Stimulated activated CD8-positive, alpha-beta memory T cell treated with anti-CD3 and anti-CD28 coated beads, Interleukin-2, amount 100 ng/mL, for 1 hour (primary cell): Measurements from ENCODE around the gene SPRR2B.
"Not testable (repeated sequence)": the region's sequence is repeated elsewhere in the genome, so short reads cannot be mapped to it uniquely, and the experiment has no call there.

ENCODE experiments used
- DNase-seq, 2 donors: peaks; one replicate each; pipeline ENCODE4 v3.0.0-alpha.2; 2020; ENCODE audit warnings: low read depth in 2 of 2

The SPRR2B gene

GRCh38 chr1:153071511-153071910 is at the start of gene SPRR2B:
TSS of gene SPRR2B (minus strand) at chr1:153071611. CDS start at chr1:153070839, 772 bp downstream.
- DNase-seq, result no peak

- no peak for DNase-seq
Observed at GRCh38 chr1:153120945-153121344, 49.5 kb upstream of the SPRR2B start.

DNA sequence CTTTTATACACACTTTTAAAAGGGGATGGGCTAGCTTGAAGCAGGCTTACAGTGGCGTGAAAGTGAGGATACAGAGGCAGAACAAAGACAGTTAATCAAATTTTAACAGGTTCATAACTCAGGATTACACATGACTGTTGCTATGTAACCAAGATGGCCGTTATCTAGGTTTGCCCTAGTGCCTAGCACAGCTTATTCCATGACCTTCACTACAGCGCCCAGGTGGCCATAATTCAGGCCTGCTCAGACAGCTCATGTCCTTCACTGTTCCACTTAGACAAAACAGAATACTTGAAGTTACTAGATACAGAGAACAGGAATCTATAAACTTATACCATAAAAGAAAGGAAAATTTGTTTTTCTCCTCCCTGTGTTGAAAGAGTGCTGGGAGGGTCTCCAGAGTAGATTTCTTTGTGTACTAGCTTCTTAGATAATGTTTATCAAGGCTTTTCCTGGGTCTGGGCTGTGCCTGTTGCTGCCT is 48.1 kb upstream of the SPRR2B start:
- DNase-seq, result no peak

- not testable (repeated sequence) for DNase-seq
Observed at GRCh38 chr1:153115264-153115663, 43.9 kb upstream of the SPRR2B start.

GRCh38 chr1:153113416-153113815 is 42.0 kb upstream of the SPRR2B start, which contains the start of gene SPRR2F:
TSS of gene SPRR2F (minus strand) at chr1:153113516. CDS start at chr1:153112733, 783 bp downstream.
- DNase-seq, result no peak

DNA sequence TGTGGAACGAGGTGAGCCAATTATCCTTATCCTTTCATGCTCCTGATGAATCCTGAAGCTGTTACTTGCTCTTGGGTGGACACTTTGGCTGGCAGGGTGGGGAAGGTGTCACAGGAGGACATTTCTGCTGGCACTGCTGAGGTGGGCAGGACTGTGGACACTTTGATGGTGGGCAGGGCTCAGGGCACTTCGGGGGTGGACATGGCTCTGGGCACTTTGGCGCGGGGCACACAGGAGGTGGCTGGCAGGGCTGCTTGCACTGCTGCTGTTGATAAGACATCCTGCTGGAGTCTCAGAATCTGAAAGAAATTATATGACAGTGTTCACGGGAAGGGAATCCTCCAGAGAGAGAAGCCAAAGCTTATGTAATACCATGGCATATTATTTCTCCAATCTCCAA is 41.0 kb upstream of the SPRR2B start:
- DNase-seq, result not testable (repeated sequence)

DNA sequence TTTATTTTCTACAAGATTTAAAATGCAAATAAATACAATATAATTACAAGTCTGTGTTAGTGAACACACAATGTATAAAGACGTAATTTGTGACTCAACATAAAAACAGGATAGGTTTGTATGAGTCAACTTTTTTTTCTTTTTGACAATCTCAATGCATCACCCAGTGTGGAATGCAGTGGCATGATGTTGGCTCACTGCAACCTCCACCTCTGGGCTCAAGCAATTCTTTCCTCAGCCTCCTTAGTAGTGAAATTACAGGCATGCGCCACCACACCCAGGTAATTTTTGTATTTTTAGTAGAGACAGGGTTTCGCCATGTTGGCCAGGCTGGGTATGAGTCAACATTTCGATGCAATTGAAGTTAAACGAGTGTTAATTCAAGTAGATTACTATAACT is 28.8 kb upstream of the SPRR2B start:
- no peak for DNase-seq

GRCh38 chr1:153099461-153100045 is 28.1 kb upstream of the SPRR2B start:
- no peak for DNase-seq

DNA sequence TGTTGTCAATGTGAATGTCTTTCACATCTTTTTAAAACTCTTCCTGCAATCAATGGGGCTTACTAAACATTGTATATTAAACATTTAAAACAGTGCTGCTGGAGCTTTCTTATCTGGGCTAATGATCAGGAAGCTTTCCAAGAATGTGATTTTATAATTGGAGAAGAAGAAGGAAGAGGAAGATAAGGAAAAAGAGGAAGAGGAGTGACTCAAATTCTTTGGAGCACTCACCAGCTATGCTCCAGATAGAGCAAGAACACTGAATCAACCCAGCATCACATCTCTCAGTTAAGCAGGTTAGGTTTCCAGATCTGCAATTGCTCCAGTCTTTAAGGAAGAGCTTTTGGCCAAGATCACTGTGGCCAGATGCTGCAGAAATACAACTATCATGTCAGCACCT is 24.4 kb upstream of the SPRR2B start:
- DNase-seq, result no peak

DNA sequence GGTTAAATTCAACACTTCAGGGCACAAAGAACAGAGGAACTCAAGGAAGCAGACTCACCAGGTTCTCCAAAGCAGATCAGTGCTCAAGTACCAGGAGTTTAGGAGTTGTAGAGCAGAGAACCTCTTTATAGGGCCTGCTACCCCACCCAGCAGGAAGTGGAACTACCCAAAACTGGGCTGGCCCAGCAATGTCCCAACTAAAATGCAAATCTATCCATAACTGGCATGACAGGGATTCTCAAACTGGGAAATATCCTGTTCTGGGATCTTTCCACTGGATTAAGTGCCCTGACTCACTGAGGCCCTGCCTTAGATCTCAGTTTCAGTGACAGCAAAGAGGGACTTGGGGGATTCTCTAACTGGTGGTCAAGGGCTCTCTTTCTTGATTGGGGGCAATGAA is 23.0 kb upstream of the SPRR2B start, which contains the start of gene SPRR2E:
TSS of gene SPRR2E (minus strand) at position 101 of the 400 bp plus-strand sequence. CDS start 775 bp downstream, outside the sequence.
- no peak for DNase-seq

- DNase-seq, result no peak
Observed at GRCh38 chr1:153087652-153088051, 16.2 kb upstream of the SPRR2B start.

DNA sequence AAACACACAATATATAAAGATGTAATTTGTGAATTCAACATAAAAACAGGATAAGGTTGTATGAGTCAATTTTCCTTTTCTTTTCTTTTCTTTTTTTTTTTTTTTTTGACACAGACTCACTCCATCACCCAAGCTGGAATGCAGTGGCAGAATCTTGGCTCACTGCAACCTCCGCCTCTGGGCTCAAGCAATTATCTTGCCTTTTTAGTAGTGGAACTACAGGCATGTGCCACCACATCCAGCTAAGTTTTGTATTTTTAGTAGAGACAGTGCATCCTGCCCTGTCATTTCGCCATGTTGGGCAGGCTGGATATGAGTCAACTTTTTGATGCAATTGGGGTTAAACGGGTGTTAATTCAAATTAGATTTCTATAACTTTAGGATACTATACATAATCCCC is 10.3 kb upstream of the SPRR2B start:
- no peak for DNase-seq

DNA sequence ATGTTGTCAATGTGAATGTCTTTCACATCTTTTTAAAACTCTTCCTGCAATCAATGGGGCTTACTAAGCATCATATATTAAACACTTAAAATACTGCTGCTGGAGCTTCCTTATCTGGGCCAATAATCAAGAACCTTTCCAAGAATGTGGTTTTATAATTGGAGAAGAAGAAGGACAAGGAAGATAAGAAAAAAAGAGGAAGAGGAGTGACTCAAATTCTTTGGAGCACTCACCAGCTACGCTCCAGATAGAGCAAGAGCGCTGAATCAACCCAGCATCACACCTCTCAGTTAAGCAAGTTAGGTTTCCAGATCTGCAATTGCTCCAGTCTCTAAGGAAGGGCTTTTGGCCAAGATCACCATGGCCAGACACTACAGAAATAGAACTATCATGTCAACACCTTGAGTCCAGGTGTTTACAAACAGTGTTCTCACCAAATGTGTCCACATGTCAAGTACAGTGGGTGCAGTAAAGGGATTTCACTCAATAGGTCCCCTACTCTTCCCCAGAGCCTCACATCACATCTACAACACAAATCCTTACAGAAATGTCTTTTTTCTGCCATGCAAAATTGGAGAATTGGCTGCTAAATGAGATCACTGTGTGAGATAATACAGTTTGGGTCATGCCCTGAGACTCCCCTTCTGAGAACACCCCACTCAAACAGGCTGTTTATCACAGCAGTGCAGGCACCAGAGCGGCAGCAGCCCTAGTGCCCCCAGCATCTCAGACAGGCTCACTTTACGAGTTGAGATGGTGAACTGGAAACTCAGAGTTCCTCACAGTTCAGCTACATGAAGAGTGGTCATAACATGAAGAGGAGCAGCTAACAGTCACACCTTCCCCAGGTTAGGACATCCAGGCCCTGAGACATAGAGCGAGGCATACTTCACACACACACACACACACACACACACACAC is 1.7 kb upstream of the SPRR2B start:
- no peak for DNase-seq

DNA sequence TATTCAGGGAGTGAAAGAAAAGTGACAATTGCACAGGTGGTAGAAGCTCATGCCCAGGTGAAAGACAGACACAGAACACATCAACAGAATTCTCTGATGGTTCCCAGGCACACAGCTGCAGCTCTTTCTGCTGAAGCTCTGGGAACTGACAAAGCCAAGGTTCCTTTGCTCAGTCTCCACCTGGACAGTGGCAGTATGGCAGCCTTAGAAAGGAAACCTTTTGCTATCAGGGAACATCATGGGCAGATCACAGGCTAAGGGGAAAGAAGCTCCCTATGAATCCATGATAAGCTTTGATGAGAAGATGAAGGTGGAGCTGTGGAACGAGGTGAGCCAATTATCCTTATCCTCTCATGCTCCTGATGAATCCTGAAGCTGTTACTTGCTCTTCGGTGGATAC is 1.2 kb downstream of the SPRR2B start:
- no peak for DNase-seq

GRCh38 chr1:153058826-153059784 is 12.3 kb downstream of the SPRR2B start:
- no peak for DNase-seq

- DNase-seq, result no peak
Observed at GRCh38 chr1:153058154-153058553, 13.3 kb downstream of the SPRR2B start.

- no peak for DNase-seq
Observed at GRCh38 chr1:153057375-153057774, 14.0 kb downstream of the SPRR2B start, which contains the start of gene SPRR2A. TSS of gene SPRR2A (minus strand) at chr1:153057512. CDS start at chr1:153056735, 777 bp downstream.

DNA sequence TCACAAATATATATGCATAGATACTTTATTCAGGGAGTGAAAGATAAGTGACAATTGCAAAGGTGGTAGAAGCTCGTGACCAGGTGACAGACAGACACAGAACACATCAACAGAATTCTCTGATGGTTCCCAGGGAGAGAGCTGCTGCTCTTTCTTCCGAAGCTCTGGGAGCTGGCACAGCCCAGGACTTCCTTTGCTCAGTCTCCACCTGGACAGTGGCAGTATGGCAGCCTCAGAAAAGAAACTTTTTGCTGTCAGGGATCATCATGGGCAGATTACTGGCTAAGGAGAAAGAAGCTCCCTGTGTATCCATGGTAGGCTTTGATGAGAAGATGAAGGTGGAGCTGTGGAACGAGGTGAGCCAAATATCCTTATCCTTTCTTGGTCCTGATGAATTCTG is 15.3 kb downstream of the SPRR2B start:
- not testable (repeated sequence) for DNase-seq

DNA sequence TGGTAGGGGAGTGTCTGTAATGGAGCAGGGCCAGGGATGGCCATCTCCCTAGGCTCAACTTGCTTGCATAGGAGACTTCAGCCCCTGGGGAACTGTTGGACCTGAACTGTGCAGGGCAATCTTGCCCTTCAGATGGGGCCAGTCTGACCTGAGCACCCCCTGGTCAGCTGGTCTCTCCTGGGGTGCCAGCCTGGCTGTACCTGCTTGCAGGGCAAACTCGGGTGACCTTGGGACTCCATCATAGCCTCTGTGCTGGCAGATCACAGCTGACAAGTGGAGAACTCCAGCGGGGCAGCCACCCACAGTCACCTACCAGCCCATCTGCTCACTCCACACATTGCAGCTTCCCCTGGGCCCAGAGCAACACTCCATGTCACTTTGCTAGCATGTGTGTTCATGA is 22.2 kb downstream of the SPRR2B start:
- no peak for DNase-seq

- no peak for DNase-seq
Observed at GRCh38 chr1:153040950-153041631, 30.3 kb downstream of the SPRR2B start, which contains the start of gene SPRR2D. TSS of gene SPRR2D (minus strand) at chr1:153041120. CDS start at chr1:153040346, 774 bp downstream.

- no peak for DNase-seq
Observed at GRCh38 chr1:153035211-153035610, 36.2 kb downstream of the SPRR2B start.
